GM12891 (cell line): Measurements from ENCODE around the gene FAM83G.
"Not testable (repeated sequence)": the region's sequence is repeated elsewhere in the genome, so short reads cannot be mapped to it uniquely, and the experiment has no call there.

ENCODE experiments used
- POLR2A ChIP-seq: IDR thresholded peaks from 2 replicates; pipeline ENCODE4 v1.6.1; 2011; ENCODE audit warnings: low read depth, low read length, control low read depth
- POLR2AphosphoS5 ChIP-seq: IDR thresholded peaks from 2 replicates; pipeline ENCODE4 v1.6.1; 2011; ENCODE audit warnings: low read depth, low read length, control low read depth
- POU2F2 ChIP-seq: IDR thresholded peaks from 2 replicates; pipeline ENCODE4 v1.6.1; 2011; ENCODE audit warnings: low read depth, mild to moderate bottlenecking, control low read depth, low read length, moderate library complexity
- TAF1 ChIP-seq: IDR thresholded peaks from 2 replicates; pipeline ENCODE4 v1.6.1; 2011; ENCODE audit warnings: low read depth, low read length, control low read depth

DNA sequence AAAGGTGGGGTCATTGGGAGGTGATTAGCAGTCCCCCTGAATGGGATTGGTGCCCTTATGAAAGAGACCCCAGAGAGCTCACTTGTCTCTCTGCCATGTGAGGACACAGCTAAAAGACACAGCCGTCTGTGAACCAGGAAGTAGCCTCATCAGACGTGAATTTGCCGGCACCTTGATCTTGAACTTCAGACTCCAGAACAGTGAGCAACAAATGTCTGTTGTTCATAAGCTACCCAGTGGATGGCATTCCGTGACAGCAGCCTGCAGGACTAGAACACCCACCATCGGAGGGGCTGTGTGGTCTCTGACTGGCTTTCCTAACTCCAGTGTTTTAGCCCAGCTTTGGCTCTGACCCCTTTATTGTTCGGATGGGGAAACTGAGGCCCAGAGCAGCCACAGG is 33.0 kb upstream of the FAM83G start:
- TF ChIP-seq POLR2AphosphoS5, POLR2A, POU2F2, TAF1: not testable (repeated sequence)
